Upper lobe of left lung (tissue), 4 donors: ENCODE measurements around the gene ZZZ3.

Experiments used
- EP300 ChIP-seq, 4 donors: sonication (generic); formaldehyde crosslinking; IDR thresholded peaks; one replicate each; pipeline ENCODE4 v1.5.1; 2017; ENCODE audit warnings: antibody characterized with exemption in 4 of 4, control low read depth in 2 of 4
- POLR2A ChIP-seq, 4 donors: fragments of 450-650 bp; IDR thresholded peaks; one replicate each; pipeline ENCODE4 v1.5.1; 2016 to 2017; ENCODE audit warnings: antibody characterized with exemption in 4 of 4, mild to moderate bottlenecking in 2 of 4
- POLR2AphosphoS5 ChIP-seq, 2 donors: sonication (generic); formaldehyde crosslinking; IDR thresholded peaks; one replicate each; pipeline ENCODE4 v1.5.1; 2017; ENCODE audit warnings: antibody characterized with exemption in 2 of 2
- TF ChIP-seq, protein P1 (sequence below), 6 experiments: fragments of 450-650 bp in 4 of 6; fragments of 200-600 bp in 2 of 6; sonication (generic) in 2 of 6; IDR thresholded peaks; one replicate each; pipeline ENCODE4 v1.5.1; 2016 to 2019; ENCODE audit warnings: antibody characterized with exemption in 6 of 6

DNA sequence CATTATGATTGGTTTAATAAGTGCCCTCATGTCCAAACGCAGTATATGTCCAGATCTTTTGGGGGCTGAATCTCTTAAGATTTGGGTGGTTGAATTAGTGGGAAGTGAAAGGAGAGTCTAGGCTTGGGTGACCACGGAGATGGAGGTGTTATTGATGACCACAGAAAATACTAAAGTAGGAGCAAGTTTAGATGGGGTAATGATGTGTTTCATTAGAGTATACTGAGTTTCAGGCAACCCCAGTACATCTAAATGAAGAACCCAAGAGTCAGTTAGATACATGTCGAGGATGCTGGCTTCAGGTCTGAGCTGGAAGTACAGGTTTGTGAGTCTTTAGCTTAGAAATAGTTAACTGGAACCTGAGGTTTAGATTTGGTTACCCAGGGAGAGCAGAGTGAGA, 6.5 kb upstream of the ZZZ3 start:
- TF ChIP-seq, protein P1, sequence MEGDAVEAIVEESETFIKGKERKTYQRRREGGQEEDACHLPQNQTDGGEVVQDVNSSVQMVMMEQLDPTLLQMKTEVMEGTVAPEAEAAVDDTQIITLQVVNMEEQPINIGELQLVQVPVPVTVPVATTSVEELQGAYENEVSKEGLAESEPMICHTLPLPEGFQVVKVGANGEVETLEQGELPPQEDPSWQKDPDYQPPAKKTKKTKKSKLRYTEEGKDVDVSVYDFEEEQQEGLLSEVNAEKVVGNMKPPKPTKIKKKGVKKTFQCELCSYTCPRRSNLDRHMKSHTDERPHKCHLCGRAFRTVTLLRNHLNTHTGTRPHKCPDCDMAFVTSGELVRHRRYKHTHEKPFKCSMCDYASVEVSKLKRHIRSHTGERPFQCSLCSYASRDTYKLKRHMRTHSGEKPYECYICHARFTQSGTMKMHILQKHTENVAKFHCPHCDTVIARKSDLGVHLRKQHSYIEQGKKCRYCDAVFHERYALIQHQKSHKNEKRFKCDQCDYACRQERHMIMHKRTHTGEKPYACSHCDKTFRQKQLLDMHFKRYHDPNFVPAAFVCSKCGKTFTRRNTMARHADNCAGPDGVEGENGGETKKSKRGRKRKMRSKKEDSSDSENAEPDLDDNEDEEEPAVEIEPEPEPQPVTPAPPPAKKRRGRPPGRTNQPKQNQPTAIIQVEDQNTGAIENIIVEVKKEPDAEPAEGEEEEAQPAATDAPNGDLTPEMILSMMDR (IDR thresholded peaks at IDR 0.05): no peak
- TF ChIP-seq POLR2AphosphoS5 (IDR thresholded peaks at IDR 0.05) (no peak), POLR2A (IDR thresholded peaks at IDR 0.05) (no peak), EP300 (IDR thresholded peaks at IDR 0.05) (no peak)
